ENCODE measurements around the gene PDGFA.

Gene PDGFA

DNA sequence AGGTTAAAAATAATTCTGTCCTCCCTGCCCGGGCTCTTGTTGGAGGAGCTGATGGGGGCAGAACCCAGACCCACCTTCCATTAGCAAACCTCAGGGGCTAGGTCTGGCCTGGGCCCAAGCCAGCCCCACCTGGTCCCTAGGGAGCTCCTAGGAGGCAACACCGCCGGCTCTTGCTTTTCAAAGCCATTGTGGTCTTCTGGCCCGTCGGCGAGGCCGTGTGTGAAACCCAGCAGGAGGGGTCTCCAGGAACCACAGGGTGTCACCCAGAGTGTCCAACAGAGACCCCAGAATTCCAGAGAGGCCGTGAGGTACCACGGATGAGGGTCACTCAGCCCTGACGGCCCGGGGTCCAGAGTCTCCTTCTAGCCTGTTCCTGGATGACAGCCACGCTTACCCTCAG, 16.6 kb upstream of the PDGFA start:
- DNase-seq = no peak

DNA sequence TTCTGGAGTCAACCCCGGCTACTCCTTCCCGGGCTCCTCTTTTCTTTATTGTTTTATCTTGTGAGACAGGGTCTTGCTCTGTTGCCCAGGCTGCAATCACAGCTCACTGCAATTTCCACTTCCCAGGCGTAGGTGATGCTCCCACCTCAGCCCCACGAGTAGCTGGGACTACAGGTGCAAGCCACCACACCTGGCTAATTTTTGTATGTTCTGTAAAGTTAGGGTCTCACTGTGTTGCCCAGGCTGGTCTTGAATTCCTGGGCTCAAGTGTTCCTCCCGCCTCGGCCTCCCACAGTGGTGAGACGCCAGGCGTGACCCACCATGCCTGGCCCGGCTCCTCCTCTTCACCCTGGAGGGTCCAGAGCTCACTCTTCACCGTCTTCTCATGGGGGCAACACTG, 15.3 kb upstream of the PDGFA start:
- DNase-seq = no peak

DNA sequence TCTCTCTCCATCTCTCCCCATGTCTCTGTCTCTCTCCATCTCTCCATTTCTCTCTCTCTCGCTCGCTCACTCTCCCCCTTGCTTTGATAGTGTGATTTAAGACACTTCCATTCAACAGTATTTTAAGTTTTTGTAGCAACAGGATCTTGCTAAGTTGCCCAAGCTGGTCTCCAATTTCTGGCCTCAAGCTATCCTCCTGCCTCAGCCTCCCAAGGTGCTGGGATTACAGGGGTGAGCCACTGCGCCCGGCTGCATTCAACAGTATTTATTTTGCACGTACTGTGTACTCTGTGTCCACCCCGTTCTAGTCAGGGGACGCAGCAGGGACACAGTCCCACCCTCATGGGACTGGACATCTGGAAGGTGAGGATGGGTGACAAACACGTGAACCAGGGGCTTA, 14.4 kb upstream of the PDGFA start:
- no peak for DNase-seq

DNA sequence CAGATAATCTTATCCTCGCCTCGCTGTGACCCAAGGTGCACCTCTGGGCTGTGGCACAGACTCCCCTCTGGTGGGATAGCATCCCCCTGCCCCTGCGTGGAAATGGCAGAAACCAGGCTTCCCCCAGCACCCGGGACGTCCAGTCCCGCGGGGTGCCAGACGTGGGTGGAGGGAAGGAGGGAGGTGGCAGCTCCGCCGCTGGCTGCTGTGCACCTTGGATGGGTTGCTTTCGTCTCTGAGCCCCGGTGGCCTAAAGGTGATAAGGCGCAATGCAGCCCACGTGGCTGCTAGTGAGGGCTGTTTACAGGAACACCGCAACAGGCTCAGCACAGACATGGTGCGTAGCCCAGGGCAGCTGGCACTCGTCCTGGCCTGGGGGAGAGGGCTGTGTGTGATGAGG, 13.6 kb upstream of the PDGFA start:
- no peak for DNase-seq

DNA sequence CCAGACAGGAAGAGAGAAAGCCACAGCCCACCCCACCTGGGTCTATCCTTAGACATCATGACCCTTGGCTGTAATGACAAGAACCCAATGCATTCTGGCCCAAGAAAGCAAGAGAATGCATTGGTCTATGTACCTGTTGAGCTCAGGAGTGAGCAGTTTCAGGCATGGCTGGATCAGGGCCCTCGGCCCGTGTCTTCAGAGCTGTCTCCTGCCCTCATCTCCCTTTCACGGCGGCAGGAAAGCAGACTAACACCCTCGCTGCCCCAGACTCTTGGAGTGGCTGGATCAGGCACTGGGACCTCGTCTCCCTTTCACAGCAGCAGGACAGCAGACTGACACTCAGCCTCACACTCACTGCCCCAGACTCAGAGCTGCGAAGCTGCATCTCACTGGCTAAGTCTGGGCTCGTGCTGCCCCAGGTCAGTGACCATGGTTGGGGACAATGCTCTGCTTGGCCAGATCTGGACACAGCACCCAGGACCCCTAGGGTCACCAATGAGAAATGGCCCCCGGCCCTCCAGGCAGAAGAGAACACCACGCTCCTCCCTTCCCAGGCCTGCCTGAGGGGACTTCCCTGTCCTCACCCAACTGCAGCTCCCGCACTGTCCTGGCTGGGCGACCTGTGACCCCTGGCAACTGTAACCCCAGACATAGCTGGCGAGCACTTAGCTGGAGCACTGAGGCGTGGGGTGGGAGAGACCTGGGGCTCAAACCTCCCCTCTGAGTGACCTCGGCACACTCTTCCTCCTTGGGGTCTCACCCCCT, 12.9 kb upstream of the PDGFA start:
- DNase-seq = no peak

DNA sequence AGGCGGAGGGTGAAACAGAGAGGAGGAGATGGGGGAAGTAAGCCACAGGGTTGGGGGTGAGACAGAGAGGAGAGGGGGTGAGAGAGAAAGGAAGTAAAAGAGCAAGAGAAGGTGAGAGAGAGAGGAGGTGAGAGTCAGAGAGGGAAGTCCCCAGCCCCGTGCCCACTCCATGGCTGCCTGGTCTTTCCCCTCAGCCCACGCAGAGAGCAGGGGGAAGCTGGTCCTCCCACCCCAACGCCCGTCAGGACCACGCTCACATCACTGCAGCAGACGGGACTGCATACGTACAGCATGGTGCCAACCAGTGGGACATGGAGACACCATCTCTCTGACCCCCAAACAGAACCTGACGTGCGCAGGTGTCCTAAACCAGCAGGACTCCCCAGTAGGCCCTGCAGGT, 12.1 kb upstream of the PDGFA start:
- DNase-seq = no peak

DNA sequence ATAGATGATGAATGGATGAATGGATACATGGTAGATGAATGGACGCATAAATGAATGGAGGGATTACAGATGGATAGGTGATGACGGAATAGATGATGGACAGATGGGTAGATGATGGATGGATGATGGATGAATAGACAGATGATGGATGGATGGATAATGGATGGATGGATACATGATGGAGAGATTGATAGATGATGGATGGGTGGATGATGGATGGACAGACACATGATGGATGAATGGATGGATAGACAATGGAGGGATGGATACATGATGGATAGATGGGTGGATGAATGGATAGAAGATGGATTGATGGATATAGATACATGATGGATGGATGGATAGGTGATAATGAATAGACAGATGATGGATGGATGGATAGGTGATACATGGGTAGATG, 8.8 kb upstream of the PDGFA start:
- no peak for DNase-seq

DNA sequence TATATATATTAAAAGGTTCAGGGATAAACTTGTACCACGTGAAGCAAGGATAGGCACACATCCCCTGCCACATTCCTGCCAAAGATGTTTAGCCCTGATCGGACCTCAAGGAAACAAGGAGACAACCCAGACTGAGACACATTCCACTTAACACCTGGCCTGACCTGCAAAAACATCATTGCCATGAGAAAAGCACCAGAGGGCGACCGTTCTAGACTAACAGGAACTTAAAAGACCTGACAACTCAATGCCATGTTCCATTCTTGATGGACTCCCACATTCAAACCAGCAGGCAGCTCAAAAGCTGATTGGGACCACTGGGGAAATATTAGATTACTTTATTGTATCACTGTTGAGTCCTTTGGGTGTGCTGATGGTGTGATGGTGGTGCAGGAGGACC, 8.1 kb upstream of the PDGFA start:
- no peak for DNase-seq

DNA sequence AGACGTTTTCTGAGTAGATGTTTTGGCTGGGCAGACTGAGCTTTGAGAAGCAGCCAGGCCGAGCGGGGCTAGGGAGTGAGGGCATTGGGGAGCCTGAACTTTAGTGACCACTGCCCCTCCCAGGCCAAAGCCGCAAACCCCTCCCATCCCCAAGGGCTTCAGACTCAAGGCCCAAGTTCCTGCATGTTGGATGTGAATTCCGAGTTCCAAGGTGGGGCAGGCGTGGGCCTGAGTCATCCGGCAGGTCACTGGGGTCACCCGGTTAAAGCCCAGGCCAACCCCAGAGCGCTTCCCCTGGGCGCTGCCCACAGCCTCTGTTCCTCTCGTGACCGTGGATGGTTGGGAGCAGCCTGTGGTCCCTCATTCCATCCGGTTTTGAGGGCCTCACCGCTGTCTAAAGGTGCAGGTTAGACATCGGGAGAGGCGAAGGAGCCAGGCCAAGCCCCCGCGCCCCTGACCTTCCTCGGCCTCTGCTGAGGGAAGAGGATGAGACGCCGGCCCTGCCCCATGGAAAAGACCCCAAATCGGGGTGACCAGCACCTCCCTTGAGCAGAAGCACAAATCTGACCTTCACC, 6.9 kb upstream of the PDGFA start:
- DNase-seq = no peak

DNA sequence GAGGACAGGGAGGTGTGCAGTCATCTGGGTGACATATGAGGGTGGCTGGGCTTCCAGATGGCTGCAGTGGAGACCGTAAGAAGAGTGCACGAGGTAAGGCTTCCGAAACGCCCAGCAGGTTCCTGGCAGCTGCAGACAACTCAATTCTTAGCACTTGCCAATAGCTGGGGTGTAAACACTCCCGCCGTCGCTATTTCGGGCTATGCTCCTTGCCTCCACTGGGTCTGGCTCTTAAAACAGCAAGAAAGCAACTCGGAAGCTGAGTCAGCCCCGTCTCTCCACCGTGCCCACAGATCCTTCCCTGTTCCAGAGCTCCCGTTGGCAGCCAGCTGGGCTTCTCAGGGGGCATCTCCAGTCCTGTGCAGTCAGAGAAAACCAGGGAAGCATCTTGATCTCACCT, 6.1 kb upstream of the PDGFA start:
- DNase-seq = no peak

DNA sequence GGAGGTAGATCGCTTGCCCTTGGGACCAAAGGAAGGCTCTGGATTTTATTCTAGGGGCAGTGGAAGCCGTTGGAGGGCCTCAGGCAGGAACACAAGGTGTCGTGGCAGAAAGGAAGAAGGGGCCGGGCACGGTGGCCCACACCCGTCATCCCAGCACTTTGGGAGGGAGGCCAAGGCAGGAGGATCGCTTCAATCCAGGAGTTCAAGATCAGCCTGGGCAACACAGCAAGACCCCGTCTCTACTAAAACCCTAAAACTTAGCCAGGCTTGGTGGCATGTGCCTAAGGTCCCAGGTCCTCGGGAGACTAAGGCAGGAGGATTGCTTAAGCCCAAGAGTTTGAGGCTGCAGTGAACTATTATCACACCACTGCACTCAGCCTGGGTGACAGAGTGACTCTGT, 5.2 kb upstream of the PDGFA start:
- no peak for DNase-seq

DNA sequence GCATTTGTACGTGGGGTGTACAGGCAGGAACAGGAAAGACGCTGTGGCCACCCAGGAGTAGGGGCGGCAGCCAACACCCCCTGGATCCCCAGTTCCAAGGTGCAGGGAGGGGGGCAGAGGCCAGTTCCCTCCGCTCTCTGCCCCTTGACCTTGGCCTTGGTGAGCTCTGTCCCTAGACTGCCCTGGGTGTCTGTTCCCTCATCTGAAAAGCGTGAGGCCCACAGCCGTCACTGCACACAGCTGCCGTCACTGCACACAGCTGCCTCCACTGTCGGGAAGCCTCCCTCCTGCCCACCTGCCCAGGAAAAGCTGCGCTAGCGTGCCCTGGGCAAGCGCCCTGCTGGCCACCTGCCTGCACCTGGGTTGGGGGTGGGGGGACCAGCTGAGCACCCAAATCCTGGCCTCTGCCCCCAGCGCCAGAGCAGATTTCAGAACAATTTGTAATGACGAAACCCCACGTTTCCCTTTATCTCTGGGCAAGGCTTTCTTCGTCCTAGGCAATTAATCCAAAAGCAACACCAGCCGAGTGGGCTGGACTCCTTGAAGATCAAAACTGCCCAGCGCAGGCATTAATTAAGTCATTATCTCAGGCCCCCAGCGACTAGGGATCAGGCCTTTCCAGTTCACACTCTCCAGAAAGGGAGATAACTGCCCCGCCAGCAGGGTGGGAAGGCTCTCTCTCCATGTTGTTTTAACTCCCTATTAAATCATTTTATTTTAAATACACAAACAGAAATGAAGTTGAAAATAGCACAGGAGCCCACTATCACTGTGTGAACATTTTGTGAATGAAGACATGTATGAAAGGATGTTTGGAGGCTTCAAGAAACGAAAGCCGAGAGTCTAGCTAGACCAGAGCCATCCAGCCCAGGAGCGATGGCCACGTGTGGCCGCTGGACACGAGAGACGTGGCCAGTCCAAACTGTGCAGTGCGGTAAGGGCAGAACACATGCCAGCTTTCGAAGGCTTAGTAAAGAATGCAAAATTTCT, 4.0 kb upstream of the PDGFA start:
- no peak for DNase-seq

DNA sequence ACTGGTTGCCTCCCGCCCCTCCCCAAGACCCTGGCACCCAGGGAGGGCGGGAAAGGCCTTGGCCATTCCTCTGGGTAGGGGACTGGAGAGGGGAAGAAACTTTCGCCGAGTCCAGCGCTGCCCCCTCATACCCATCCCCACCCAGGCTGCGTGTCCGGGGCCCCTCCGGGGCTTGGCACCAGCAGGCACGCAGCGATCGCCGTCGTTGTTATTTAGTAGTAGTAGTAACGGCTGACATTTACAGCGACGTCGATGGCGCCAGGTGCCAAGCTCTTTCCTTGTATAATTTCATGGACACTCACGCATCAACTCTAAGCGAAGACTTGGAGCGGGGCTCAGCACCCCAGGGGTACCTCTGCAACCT, 3.3 kb upstream of the PDGFA start:
- DNase-seq = no peak

DNA sequence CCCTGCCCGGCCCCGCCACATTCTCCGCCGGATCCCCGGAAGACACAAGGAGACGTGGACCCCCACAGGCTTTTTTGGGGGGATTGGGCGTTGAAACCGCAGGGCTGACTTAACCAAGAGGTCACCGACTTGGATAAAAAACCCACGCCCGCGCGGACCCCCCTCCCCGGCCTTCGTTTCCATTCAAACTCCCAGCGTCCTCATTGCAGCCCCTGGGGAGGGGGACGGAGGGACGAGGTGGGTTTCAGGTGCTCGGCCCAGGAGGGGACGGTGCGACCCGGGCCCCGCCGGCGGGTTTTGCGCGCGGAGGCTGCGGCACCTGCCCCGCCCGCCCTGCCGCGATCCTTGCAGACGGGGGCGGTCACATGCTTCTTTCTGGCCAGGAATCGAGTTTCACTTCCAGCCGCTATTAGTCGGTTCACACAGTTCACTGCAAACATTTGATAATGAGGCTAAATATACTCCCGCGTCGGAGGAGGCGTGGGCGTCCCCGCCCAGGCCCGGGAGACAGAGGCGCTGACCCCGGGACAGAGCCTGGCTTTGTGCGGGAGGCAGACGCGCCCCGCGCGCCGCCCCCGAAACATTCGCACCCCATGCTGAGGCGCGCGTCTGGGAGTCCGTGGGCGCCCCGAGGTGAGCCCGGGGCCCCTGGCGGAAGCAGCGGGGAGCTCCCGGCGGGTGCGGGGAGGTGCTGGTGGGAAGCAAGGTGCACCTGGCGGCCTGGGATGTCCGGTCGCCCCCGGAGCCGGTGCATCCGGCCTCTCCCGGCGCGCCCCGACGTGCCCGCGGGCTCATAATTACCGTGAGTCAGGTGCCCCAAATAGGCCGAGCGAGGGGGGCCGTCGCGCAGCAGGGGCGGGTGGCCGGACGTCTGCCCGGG, 2.7 kb upstream of the PDGFA start:
- peak; percentile 32 to 41 for DNase-seq

DNA sequence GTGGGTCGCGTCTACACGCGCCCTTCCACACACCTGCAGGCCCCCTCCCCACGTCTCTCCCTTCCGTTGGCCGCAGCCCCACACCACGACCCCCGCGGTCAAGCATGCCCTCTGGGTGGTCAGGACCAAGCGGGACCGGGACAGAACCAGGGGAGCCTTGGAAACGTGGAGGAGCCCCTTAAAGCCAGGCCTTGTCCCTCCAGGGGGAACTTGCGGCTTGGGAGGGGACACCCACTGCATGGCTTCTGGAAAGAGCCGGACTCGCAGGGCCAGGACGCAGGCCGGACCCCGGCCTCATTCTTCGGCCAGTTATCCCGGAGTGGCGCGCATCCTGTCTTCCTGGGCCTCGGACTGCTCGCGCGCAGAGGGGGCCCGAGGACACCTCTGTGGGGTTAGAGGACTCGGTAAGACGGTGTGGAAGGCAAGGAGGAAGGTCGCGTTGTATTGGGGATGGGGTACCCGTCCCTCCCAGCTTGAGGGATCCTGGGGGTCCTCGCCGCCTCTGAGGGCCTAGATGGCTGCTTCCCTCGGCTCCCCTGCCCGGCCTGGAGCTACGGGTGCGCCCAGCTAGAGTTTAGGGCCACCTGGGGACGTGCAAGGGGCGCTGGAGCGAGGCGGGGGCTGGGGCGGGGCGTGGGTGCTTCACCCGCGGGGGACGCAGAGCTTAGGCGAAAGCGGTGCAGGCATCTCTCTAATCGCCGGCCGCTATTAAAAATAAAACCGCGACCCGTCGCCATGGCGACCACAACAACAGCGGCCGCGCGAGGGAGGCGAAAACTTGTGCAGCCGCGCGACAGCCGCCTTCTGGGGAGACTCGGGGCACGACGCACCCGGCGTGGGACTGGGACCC, 1.8 kb upstream of the PDGFA start:
- DNase-seq = peak; percentile 27 to 39

DNA sequence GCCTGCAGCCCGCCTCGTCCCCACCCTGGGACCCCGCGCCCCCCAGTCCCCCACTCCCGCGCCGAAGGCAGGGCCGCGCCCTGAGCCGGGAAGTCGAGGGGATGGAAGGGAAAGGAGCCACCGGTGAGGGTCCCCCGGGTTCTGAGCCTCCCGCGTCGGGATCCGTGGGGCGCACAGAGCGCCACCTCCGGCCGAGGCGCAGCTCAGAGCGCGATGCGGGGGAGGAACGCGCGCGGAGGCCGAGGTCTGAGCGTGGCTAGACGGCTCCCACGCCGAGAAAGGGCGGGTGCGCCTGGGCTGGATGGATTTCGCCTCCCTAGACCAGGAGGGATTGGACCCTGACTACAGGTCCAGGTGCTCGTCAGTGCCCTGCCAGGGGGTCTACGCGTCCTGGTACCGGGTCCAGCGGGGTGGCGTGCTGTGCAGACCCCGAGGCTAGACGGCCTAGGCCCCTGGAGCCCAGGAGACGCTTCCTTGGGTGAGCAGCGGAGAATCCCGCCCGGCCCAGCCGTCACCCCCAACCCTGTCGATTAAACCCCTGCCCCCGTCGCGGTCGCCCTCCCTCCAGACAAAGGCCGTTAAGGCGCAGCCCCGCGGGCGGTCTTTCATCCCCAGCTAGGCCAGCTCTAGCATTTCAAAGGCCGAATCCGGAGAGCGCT, 986 bp upstream of the PDGFA start:
- no peak for DNase-seq

DNA sequence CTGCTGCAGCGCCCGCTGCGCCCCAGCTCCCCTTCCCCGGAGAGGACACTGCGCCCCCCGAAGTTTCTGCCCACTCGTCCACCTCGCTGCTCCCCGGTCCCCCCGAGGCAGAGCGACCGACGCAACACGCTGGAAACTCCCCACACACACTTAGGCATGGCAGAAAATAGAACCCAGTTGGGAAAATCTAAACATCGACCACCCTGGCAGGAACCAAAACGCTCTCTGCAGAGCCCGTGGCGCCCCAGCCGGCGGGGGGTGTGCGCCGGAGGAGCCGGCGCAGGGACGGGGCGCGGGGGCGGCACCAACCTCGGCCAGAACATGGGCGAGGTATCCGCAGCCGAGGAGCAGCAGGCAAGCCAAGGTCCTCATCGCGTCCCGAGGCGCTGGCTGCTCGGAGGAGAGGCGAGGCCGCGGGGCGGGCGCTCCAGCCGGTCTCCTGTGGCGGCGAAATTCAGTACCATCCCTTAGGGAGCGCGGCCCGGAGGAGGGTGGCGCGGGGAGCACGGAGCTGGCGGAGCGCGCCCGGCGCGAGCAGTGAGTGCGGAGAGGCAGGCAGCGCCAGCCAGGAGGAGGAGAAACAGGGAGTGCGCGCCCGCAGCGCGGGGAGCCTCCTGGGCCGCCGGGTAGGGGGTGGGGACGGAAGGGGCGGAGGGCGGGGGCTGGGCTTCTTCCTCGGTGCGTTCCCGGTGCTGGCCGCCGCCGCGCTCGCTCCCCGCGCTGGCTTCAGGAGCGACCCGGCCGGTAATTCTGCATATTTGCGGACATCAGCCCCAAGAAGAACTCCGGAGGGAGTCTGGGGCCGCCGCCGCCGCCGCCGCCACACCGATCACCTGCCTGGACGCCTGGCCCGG, 789 bp downstream of the PDGFA start:
- peak in 1 of 2 donors; percentile 32 for DNase-seq

DNA sequence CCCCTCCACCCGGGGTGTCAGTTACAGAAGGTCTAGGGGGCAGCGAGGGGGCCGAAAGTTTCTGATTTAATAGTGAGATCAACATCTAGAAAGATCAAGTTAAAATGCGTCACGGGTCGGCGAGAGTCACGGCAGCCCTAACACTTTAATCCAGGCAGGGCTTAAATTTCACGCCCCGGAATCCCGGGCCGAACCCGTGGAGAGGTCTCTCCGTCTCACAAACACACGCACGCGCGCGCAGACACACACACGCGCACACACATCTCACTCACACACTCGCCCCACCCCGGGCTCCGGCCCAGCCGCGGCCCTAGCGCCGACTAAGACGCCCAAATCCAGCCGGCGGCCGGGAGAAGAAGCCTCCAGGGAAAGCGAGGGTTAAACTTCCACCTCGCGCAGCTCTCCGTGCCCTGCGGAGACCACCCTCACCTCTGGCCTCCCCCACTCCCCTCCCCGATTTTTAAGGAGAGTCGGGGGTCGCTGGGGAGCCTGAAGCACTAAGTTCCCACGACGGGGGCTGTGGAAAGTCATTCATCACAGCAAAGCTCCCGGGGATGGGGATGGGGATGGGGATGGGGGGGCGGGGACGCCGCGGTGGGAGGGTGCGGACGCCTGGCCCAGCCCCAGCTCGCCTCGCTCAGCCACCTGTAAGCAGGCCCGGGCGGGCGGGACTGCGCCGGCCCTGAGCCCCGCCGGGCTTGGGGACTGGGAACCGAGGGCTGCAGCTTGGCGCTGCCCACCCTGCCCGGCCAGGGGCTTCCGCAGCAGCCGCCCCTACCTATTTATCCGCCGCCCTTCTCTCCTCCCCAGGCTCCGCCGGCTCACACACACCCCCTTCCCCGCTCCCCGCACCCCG, 1.6 kb downstream of the PDGFA start:
- DNase-seq = no peak
